Fibroblast of gingiva (primary cell): ENCODE results near the gene SYNJ2.

ENCODE experiments used
- DNase-seq: peaks from one replicate; pipeline ENCODE4 v3.0.0-alpha.2; 2011; ENCODE audit warnings: low read depth

The SYNJ2 gene

DNA sequence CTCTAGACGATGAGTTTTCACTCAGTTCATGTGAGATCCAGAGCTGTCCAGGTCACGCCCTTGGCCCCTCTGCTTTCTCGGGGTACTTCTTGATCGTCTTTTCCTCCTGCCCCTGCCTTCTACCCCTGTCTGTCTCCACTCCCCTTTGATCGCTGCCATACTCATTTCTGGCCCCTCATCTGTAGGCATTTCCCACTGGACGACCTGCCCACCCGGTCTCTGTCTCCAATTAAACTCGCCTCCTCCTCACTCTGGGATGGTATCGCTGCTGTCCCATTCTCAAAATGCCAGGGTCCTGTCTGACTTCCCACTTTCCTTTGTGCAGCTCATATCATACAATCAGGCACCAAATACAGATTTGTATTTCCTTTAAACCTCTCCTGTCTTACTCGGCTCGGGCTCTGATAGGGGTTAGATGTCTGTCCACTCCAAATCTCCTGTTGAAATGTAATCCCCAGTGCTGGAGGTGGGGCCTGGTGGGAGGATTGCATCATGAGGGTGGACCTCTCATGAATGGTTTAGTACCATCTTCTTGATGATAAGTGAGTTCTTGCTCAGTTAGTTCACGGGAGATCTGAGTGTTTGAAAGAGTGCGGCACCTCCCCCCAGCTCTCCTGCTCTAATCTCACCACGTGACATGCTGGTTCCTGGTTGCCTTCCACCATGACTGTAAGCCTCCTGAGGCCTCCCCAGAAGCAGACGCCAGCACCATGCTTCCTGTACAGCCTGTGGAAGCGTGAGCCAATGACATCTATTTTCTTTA lies 3.5 kb upstream of the SYNJ2 start:
- no peak for DNase-seq

DNA sequence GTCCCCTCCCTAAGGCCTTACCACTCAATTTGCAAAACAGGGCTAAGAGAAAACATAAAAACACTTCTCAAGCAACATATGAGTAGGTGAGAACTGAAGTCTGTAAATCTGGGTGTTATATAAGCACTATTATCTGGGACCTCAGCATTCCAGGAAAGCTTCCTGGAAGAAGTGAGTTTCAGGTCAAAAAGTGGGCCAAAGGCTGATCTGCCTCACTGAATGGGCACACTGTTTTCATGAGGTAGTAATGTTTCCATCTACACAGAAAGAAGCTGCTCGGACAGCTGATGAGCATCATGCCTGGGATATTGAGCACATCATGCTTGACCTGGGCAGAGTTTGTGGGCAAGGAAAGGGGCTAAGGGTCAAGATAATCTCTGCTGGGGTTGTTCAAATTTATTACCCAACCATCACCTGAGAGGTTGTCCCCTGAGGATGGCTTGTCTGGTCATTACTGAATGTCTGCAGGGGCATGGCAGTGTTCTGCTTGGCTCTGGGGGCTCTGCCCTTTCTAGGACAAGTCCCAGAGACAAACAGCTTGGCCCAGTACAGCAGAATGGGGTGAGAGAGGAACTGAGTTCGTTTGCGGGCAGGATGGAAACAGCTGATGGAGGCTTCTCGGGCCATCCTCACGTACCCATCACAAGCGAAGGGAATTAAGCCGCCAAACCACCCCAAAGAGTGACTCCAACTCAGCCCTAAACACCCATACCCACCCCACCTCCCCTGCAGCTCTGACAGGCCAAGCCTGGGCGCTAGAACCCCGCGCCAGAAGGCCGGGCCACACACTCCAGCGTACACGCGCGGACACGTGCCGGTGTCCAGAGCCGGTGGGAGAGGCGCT lies 1.2 kb upstream of the SYNJ2 start:
- no peak for DNase-seq

DNA sequence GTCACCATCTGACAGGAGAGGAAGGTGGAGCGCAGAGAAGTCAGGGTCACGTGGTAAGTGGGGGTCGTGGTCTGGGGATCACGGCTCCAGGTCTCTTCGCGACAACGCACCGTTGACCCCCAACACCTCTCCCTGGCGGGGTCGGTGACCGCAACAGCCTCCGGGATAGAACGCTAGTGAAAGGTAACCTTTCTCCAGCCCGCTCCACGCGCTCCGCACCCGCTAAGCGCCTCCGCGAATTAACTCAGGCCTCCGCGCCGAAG lies 600 bp upstream of the SYNJ2 start:
- DNase-seq, result no peak

DNA sequence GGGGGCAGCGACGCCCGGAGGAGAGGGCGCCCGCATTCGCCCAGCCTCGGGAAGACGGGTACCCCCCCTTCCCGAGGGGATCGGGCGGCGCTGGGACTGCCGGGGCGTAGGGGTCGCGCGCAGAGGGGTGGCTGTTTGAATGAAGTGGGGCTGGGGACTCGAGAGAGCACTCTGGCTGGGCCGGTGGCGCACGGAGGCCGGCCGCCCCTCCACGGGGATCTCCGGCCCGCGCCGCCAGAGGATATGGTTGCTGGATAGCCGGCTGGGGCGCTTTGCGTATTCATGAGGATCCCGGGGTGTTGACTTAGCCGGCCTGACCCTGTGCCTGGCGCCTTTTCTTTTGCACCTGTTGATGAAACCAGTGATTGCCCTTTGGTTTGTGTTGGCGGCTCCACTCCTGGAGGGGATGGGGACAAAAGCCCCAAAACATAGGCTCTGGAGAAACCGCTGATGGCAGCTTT lies 469 bp downstream of the SYNJ2 start:
- DNase-seq, result no peak

DNA sequence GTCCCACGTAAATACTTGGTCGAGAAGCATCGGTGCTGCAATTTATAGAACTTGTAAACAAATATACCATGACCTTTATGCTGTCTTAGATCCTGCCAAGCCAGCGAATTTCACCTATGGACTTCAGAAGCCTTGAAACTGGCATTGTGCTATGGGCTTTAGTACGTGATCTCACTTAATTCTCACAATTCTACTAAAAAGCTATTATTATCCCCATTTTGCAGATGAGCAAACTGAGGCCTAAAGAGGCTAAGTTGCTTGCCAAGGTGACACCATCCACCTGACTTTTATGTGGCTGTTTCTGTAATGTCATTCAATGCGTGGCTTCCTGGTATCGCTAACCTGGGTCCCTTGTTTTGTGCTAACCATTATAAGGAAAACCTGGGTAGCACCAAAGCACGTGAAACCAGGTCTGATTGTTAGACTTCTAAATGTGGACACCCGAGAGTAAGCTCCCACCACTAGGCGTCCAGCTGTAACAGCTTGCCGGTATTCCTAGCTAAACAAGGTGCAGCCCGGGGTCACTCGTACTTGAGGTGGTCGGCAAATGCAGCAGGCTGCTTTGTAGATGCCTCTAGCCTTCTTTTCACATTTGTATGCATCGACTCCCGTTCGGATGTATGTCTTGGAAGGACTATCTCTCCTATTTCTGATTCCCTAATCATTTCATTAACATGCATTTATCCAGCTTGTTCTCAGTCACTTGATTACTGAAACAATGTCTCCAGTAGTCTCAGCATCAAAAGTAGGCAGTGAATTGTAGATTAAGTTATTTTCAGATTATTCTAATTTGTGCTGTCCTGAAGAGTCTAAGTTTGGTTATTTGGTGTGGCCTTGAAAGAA lies 1.1 kb downstream of the SYNJ2 start:
- peak; percentile 34 for DNase-seq

DNA sequence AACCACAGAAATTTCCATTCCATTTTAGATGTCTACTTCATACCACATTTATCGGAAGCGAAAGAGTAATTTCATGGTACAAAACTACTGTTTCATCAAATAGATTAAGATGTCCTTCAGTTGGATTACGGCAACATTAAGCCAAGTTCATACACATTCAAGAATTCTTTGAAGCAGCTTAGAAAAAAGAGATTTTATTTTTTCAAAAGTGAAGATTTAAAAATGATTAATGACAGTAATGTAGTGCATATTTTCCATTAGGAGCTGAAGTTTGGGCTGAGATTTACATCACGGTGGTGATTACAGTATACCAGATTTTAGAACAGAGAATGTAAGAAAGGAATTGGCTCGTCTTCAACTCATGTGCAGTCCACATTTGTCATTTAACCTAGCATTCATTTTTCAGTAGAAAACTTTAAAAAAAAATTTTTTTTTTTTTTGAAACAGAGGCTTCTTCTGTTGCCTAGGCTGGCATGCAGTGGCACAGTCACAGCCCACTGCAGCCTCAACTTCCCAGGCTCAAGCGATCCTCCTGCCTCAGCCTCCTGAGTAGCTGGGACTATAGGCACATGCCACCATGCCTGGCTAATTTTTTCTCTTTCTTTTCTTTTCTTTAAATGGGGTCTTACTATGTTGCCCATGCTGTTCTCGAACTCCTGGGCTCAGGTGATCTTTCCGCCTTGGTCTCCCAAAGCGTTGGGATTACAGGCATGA lies 1.9 kb downstream of the SYNJ2 start:
- peak; percentile 38 for DNase-seq

DNA sequence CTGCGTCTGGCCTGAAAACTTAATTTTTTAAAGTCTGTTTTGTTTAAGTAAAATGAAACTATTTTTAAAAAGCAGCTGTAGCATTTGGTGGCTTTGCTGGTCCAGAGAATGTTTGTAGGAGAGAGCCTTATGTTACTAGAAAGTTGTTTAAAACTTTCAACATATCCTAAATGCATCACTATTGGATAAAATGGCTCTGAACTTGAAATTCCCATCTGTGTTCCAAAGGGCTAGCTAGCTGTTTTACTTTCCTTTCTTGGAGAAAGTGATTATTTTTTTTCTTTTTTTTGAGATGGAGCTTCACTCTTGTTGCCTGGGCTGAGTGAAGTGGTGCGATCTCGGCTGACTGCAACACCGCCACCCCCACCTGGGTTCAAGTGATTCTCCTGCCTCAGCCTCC lies 2.5 kb downstream of the SYNJ2 start:
- no peak for DNase-seq

DNA sequence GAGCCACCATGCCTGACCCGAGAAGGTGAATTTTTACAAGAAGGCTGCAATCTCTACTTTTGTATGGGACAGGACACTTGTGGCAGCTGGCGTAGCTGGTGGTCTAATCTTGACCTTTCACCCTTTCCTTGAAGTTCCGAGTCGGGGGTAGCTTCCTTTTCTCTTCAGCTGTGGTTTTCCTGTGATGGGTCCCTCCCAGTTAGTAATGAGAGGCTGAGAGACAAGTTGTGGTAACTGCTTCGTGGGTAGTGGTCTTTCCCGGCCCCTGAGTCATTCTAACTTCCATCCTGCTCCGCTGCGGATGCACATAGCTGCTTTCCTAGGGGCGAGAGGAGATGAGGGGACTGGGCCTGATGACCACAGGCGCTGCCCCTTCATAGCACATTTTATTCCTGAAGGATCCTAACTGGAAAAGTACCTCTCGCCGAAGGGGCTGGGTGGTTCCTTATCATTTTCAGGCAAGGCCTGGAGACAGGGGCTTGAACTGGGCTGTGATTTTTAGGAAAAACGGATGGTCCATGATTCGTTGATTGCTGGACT lies 3.1 kb downstream of the SYNJ2 start:
- no peak for DNase-seq

DNA sequence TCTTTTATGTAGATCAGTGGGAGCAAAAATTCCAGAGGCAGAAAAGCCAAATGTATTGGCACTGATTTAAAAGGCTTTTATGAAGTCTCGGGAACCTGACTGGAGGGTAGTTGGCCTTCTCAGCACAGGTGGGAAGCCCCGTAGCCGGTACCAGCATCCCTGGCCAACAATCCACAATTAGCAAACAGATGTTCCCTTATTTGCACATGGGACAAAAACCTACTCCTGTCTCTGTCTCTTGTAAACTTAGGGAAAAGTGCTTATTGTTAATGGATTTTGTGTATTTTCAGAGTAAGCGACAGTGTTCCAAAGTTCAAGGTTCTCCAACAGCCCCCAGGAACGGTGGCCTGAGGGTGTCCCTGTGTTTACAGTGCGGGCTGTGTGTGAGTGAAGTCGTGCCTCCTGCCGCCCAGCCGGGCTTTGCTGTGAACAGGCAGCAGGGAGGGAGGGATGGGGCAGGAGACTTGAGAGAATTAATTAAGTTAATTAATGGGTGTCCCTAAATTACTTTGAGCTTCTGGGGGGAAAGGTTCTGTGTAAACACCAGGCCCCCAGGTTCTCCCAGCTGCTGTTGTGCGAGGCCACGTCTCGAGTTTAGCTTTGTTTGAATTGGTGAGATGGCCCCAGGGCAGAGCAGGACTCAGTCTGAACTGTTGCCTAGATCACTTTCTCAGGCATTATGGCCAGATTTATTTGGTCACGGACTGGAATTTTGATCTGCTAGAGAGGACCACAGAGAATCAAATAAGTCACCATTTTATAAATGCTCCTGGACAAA lies 3.9 kb downstream of the SYNJ2 start:
- peak; percentile 36 for DNase-seq

DNA sequence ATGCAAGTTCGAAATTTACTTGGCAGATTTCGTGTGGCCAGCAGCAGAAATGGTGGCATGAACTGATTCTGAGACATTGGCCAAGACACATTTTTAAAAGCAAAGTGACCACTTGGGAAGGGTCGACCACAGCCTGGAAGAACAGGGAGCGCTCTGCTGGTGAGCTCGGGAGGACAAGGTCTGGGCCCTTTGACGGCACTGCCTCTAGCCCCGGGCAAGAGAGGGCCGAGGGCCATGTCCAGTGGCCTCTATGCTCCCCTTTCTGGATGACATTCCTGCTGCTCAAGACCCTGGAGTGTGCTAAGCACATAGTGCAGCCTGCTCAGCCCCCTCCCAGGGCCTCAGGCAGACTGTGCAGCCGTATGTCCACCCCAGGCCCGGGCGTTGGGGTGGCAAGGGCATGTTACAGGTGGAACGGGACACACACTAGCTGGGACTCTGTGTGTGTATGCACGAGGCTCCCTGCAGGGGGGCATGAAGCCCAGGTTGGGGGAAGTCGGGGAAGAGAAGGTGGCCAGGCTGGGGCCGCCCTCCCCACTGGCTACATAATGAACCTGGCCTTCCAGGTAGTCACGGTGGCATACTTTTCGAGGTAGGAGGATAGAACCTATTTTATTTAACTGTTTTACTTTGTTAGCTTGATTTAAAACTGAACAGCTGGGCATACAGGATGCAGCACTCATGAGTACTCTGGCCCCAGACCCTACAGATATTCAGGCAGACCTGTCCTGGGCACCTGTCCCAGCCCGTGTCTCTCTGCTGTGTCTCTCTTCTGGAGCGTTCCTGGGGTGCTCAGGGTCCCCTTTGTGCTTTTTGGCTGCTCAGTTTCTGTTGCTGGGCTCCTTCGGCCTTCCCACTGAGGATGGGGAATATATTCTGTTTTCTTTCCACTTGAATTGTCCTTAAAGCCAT lies 6.4 kb downstream of the SYNJ2 start:
- DNase-seq, result no peak

DNA sequence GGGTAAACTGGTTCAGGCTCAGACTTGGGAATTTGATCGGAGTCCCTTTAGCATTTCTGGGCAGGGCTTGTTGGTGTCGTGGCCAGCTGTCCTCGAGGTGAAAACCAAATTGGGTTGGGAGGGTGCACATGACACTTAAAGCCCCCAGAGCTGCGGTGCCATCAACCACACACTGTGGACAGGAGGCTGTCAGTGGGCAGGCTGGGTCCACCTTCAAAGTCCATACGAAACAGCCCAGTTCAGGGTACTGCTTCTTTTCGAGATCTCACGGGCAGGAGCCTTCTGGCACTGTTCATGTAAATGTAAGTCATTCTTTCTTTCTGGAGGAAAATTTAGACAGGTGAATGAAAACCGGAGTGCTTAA lies 7.0 kb downstream of the SYNJ2 start:
- no peak for DNase-seq

DNA sequence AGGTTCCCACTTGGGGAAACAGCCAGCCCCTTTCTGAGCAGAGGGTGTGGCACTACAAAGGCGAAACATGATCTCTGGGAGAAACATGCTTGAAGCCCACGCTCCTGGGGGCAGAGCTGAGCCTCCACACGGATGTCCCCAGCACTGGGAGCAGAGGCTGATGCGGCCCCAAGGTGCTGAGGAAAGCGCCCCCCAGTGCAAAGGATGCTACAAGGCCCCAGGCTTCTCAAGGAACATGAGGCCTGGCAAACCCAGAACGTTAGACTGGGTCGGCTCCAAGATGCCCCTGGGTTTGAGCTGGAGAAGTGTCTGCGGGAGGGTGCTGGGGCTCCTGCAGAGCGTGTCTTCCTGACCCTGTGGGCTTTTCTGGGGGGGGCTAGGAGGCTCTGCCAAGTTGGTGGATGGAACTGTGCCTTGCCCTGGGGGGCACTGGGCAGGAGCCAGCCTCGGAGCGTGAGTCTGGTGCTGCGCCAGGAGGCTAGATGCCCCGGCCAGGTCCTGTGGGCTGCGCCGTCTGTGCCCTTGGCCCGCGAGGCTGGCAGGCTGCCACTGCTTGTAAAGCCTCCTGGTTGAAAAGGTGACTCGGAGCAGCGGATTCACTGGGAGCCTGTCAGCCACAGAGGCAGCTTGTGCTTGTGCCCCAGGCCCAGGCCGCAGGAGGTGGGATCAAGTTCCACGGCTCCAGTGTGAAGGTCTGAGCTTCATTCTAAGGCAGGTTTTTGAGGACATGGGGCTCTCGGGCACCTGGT lies 8.1 kb downstream of the SYNJ2 start:
- DNase-seq, result peak; percentile 38

DNA sequence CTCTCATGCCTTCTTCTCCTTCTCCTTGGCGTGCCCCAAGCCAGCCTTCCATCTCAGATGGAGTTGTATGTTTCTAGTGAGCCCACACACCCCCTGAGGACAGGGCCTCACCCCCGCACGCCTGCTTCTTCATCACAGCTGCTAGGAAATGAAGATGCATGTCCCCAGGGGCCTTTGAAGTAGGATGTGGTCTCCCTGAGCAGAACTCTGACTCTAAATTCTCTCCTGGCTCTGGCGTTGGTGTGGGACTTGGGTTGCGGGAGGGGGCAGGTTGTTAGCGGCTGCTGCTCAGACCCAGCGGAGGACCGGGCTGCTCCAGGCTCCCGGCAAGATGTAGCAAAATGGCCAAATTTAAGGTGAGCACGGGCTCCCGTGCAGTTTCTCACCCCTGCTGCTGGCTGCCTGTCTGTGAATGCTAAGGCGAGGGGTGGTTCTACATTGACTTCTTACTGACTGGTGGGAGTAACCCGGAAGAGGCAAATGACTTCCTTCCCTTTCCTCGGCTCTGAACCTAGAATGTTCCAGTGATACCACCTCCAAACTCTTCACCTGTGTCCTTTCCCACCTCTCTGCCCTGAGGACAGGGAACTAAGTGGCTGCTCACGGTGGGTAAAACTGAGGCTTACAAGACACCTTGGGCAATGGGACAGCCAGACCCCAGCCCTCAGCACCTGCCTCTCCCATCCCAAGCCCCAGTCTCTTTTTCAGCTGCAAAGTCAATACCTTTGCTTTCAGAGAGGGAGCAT lies 8.8 kb downstream of the SYNJ2 start:
- DNase-seq, result no peak

DNA sequence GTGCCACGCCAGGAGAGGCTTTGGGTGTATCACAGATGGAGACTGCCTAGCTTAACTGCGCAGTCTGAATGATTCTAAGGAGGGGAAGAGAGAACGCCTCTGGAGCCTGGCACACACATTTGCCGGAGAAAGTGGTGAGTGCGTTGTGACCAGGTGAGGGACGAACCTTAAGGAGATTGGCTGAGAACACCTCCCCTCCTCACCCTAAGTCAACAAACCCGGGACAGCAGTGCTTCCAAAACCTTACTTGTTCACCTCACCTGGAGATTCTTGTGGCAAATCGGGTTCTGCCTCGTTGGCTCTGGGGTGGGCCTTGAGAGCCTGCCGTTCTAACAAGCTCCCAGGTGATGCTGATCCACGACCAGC lies 9.4 kb downstream of the SYNJ2 start:
- no peak for DNase-seq

DNA sequence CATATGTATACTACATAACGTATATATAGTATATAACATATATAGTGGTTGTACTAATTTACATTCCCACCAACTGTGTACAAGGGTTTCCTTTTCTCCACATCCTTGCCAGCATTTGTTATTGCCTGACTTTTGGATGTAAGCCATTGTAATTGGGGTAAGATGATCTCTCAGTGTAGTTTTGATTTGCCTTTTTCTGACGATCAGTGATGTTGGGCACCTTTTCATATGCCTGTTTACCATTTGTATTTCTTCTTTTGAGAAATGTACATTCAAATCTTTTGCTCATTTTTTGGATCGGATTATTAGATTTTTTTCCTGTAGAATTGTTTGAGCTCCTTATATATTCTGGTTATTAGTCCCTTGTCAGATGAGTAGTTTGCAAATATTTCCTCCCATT lies 11.4 kb downstream of the SYNJ2 start:
- DNase-seq, result no peak

DNA sequence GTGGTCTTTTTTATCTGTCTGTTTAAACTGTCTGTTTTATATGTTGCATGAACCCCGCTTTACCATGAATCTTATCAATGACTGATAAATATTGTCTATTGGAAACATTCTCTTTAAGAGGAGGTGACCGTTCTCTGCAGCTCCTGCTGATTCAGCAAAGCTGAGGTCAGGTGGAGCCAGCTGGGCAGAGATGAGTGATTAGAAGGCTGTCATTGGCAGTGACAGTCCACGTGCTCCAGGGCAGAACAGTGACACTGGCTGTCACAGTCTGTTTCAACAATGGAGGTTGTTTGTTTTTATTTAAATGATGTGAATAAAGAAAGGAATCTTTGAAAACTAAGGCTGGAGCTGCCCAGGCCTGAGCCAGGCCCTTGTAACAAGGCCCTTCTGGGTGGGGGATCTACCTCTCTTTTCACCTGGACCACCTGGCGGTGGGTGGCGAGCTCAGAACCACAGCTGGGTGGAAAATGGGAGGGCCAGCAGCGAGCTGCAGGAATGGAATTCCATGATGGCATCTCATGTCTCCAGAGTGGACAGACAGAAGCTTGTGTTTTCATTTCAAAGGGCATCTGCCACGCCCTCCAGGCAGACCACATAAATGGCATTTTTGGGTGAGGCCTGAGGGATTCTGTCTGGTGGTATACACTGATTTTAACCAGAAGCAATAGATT lies 12.6 kb downstream of the SYNJ2 start:
- DNase-seq, result no peak

DNA sequence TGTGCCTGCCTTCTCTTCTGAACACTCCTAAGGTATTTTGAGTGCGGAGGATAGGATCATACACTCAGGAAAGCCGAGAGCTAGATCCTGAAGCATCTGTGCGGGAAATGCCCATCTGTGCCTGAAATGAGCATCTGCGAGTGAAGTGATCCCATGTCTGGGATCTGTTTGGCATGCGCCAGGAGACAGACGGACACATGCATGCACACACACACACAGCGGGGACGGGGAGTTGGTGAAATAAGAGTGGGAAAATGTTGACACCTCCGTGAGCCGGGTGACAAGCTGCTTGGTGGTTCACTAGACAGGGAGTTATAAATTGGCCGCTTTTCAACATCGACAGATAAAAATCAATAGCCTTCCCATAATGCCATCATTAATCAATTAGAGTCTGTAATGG lies 13.8 kb downstream of the SYNJ2 start:
- DNase-seq, result no peak

DNA sequence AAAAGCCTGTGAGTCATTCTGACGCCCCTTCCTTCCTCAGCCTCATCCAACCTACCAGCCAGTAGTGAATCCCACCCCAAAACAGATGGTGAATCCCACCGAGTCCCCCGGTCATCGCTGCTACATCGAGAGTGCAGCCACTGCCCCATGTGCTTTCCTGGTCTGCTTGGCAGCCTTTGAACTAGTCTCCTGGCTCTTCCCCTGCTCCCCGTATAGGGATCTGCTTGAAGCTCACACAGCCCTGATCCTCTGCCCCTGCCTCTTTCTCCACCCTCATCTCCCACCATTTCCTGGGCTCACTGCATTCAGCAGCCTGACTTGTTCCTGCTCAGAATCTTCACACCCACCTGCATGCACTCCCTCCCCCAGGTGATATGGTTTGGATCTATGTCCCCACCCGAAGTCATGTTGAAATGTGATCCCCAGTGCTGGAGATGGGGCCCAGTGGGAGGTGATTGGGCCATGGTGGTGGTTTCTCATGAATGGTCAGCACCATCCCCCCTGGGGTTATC lies 14.6 kb downstream of the SYNJ2 start:
- no peak for DNase-seq
